Chondrocyte (in vitro differentiated cells): Measurements from ENCODE around the gene FSTL1. TPM values are rescaled to one million over a fixed set of nuclear protein-coding genes. Genes with fewer than 3 reads are reported as not detected.

Experiments used
- total RNA-seq: library from RNA; stranded (reverse); gene quantifications from 3 replicates; pipeline ENCODE4 v1.2.1, GENCODE V29; 2021

The FSTL1 gene
- total RNA-seq, 1 donor from 2014 or later = 3,511 TPM

Other genes with a start within 250 kb of the FSTL1 start
- gene GPR156, start 165.8 kb downstream of the FSTL1 start, total RNA-seq = 1.0 to 1.7 TPM (median 1.3 TPM) in 3 replicates
- 26.1 to 28.0 TPM (median 27.8 TPM) in 3 replicates for gene LRRC58, start 101.6 kb downstream of the FSTL1 start, total RNA-seq
- gene NDUFB4, start 145.3 kb upstream of the FSTL1 start, total RNA-seq = 81.8 to 109 TPM (median 87.6 TPM) in 3 replicates
- 0.27 to 0.40 TPM in 2 of 3 replicates, not detected in the other for gene HGD, start 231.2 kb upstream of the FSTL1 start, total RNA-seq